DOHH2 (cell line): ENCODE results near the gene NDFIP1.

ENCODE experiments used
- H3F3A ChIP-seq: fragments of 200-600 bp; sonication (generic), shearing (Covaris generic); 2 replicates; pipeline ENCODE4 v1.6.0; 2016; ENCODE audit warnings: antibody characterized with exemption, mild to moderate bottlenecking; ENCODE audit not compliant: control insufficient read depth, insufficient read depth
- H3K27ac ChIP-seq: fragments of 200-600 bp; sonication (generic); 2 replicates; pipeline ENCODE4 v1.5.1; 2014; ENCODE audit warnings: low read depth, mild to moderate bottlenecking, low read length, moderate library complexity
- H3K27me3 ChIP-seq: fragments of 200-600 bp; sonication (generic); 2 replicates; pipeline ENCODE4 v1.6.1; 2014; ENCODE audit warnings: mild to moderate bottlenecking, low read length, mixed read lengths; ENCODE audit not compliant: control insufficient read depth
- H3K36me3 ChIP-seq: fragments of 200-600 bp; sonication (generic); 2 replicates; pipeline ENCODE4 v1.6.1; 2014; ENCODE audit warnings: mild to moderate bottlenecking, low read length, moderate library complexity, mixed read lengths; ENCODE audit not compliant: control insufficient read depth
- H3K4me1 ChIP-seq: fragments of 200-600 bp; sonication (generic); 2 replicates; pipeline ENCODE4 v1.6.1; 2014; ENCODE audit warnings: mild to moderate bottlenecking, low read length, mixed read lengths; ENCODE audit not compliant: control insufficient read depth
- H3K4me2 ChIP-seq: fragments of 200-600 bp; sonication (generic); 2 replicates; pipeline ENCODE4 v1.6.0; 2014; ENCODE audit warnings: mild to moderate bottlenecking, low read length, moderate library complexity
- H3K4me3 ChIP-seq: fragments of 200-600 bp; sonication (generic); 2 replicates; pipeline ENCODE4 v1.5.1; 2014; ENCODE audit warnings: mild to moderate bottlenecking, low read length, mixed read lengths
- H3K79me2 ChIP-seq: fragments of 200-600 bp; sonication (generic); 2 replicates; pipeline ENCODE4 v1.6.1; 2014; ENCODE audit warnings: mild to moderate bottlenecking, low read length, mixed read lengths; ENCODE audit not compliant: control insufficient read depth
- H3K9me2 ChIP-seq: fragments of 200-600 bp; sonication (generic); replicated peaks from 2 replicates; pipeline ENCODE4 v1.6.1; 2014; ENCODE audit warnings: mild to moderate bottlenecking, low read length, mixed read lengths; ENCODE audit not compliant: control insufficient read depth
- H3K9me3 ChIP-seq: fragments of 200-600 bp; sonication (generic); 2 replicates; pipeline ENCODE4 v1.6.1; 2014; ENCODE audit warnings: antibody characterized with exemption, low read length, mixed read lengths; ENCODE audit not compliant: control insufficient read depth, insufficient read depth
- H4K20me1 ChIP-seq: fragments of 200-600 bp; sonication (generic); 2 replicates; pipeline ENCODE4 v1.6.0; 2014; ENCODE audit warnings: low read depth, mild to moderate bottlenecking, antibody characterized with exemption, low read length, moderate library complexity; ENCODE audit not compliant: control insufficient read depth, insufficient read depth
- CTCF ChIP-seq: fragments of 200-600 bp; sonication (generic); IDR thresholded peaks from one replicate; pipeline ENCODE4 v1.5.1; 2014; ENCODE audit warnings: antibody characterized with exemption, mild to moderate bottlenecking, low read depth, low read length; ENCODE audit not compliant: poor library complexity, severe bottlenecking
- EZH2phosphoT487 ChIP-seq: fragments of 200-600 bp; sonication (generic); IDR thresholded peaks from 2 replicates; pipeline ENCODE4 v1.6.1; 2017; ENCODE audit warnings: borderline replicate concordance, mild to moderate bottlenecking, antibody characterized with exemption, low read length, moderate library complexity, mixed read lengths

The NDFIP1 gene

GRCh38 chr5:142143878-142144277 is 35.3 kb downstream of the NDFIP1 start:
- Histone ChIP-seq H3K9me3 (no peaks in the 10 kb centered on the region), H3K36me3 (no peaks in the 10 kb centered on the region), H3K79me2 (no peaks in the 10 kb centered on the region), H3F3A (no peaks in the 10 kb centered on the region), H3K4me1 (no peaks in the 10 kb centered on the region), H3K27ac (no peak overlapping the region), H3K4me3 (no peak overlapping the region), H3K4me2 (no peak overlapping the region), H3K9me2 (no peaks in the 10 kb centered on the region), H4K20me1 (no peaks in the 10 kb centered on the region), H3K27me3 (no peaks in the 10 kb centered on the region)
- TF ChIP-seq EZH2phosphoT487 = no peak
- TF ChIP-seq CTCF = peak; percentile 36

- H3K79me2 ChIP-seq = no peaks in the 10 kb centered on the region
- no peaks in the 10 kb centered on the region for H3K9me2 ChIP-seq
- no peak for TF ChIP-seq EZH2phosphoT487
- TF ChIP-seq CTCF = peak; percentile 86
- H3K4me2 ChIP-seq = no peak overlapping the region
- H3K27me3 ChIP-seq = no peaks in the 10 kb centered on the region
- no peak overlapping the region for H3K27ac ChIP-seq
- no peaks in the 10 kb centered on the region for H3K4me1 ChIP-seq
- H4K20me1 ChIP-seq = no peaks in the 10 kb centered on the region
- H3K4me3 ChIP-seq = no peak overlapping the region
- no peaks in the 10 kb centered on the region for H3K36me3 ChIP-seq
- no peaks in the 10 kb centered on the region for H3F3A ChIP-seq
- H3K9me3 ChIP-seq = no peaks in the 10 kb centered on the region
These were observed 36.7 kb downstream of the NDFIP1 start for GRCh38 chr5:142145106-142145900.

- no peaks in the 10 kb centered on the region for H3K9me3 ChIP-seq
- H3K27me3 ChIP-seq = no peaks in the 10 kb centered on the region
- H4K20me1 ChIP-seq = no peaks in the 10 kb centered on the region
- no peaks in the 10 kb centered on the region for H3K4me1 ChIP-seq
- H3K79me2 ChIP-seq = no peaks in the 10 kb centered on the region
- H3K4me3 ChIP-seq = no peak overlapping the region
- H3K4me2 ChIP-seq = no peak overlapping the region
- H3K36me3 ChIP-seq = no peaks in the 10 kb centered on the region
- no peak overlapping the region for H3K27ac ChIP-seq
- TF ChIP-seq CTCF = no peak
- no peak for TF ChIP-seq EZH2phosphoT487
- no peaks in the 10 kb centered on the region for H3K9me2 ChIP-seq
- no peaks in the 10 kb centered on the region; the same call in 1 of the 2 replicates for H3F3A ChIP-seq
These were observed 40.8 kb downstream of the NDFIP1 start for GRCh38 chr5:142149363-142149762.
